Keratinocyte (primary cell): Measurements from ENCODE around the gene MBP. TPM values are rescaled to one million over a fixed set of nuclear protein-coding genes. Genes with fewer than 3 reads are reported as not detected.

Experiments
- DNase-seq: peaks from one replicate; pipeline ENCODE4 v3.0.0-alpha.2; 2011; ENCODE audit warnings: low read depth, missing footprints, low spot score
- FAIRE-seq: peaks from 2 replicates; lab custom pipeline; 2011; peaks lifted over from hg19 to GRCh38; lab: Jason Lieb, UNC
- H2AFZ ChIP-seq: 2 replicates; pipeline ENCODE4 v1.6.0; 2012; ENCODE audit warnings: low read length, control low read depth, inconsistent platforms; ENCODE audit not compliant: control insufficient read depth
- H3K27ac ChIP-seq: 2 replicates; pipeline ENCODE4 v1.5.1; 2011; ENCODE audit warnings: low read length; ENCODE audit not compliant: control insufficient read depth, insufficient read depth
- H3K27me3 ChIP-seq: 3 replicates; pipeline ENCODE4 v1.6.0; 2011; ENCODE audit warnings: low read length; ENCODE audit not compliant: control insufficient read depth, insufficient read depth; ENCODE audit errors: extremely low read depth
- H3K36me3 ChIP-seq, 2 experiments: 2 replicates in 1 of 2; 3 replicates in 1 of 2; pipeline ENCODE4 v1.5.1; 2011; ENCODE audit warnings: low read length in 2 of 2, mild to moderate bottlenecking in 1 of 2; ENCODE audit not compliant: control insufficient read depth in 2 of 2, insufficient read depth in 2 of 2; ENCODE audit errors: extremely low read depth in 1 of 2
- H3K4me1 ChIP-seq: 3 replicates; pipeline ENCODE4 v1.5.1; 2011; ENCODE audit warnings: low read length; ENCODE audit not compliant: control insufficient read depth, insufficient read depth; ENCODE audit errors: extremely low read depth
- H3K4me2 ChIP-seq: 3 replicates; pipeline ENCODE4 v1.6.0; 2011; ENCODE audit warnings: low read depth, low read length; ENCODE audit not compliant: control insufficient read depth, insufficient read depth; ENCODE audit errors: extremely low read depth
- H3K4me3 ChIP-seq, 3 experiments: fragments of 200-600 bp in 1 of 3; sonication (generic) in 1 of 3; 2 replicates in 2 of 3; 3 replicates in 1 of 3; pipeline ENCODE4 v1.5.1; 2011 to 2016; ENCODE audit warnings: low read length in 3 of 3, mild to moderate bottlenecking in 3 of 3, control low read depth in 2 of 3, inconsistent platforms in 1 of 3, low read depth in 1 of 3, mixed read lengths in 1 of 3, mixed run types in 1 of 3, moderate library complexity in 1 of 3; ENCODE audit not compliant: control insufficient read depth in 2 of 3, insufficient read depth in 2 of 3; ENCODE audit errors: extremely low read depth in 1 of 3
- H3K79me2 ChIP-seq: 2 replicates; pipeline ENCODE4 v1.6.0; 2012; ENCODE audit warnings: low read length; ENCODE audit not compliant: control insufficient read depth, insufficient read depth
- H3K9ac ChIP-seq: 3 replicates; pipeline ENCODE4 v1.6.0; 2011; ENCODE audit warnings: low read length; ENCODE audit not compliant: control insufficient read depth, insufficient read depth; ENCODE audit errors: extremely low read depth
- H3K9me1 ChIP-seq: 3 replicates; pipeline ENCODE4 v1.6.0; 2011; ENCODE audit warnings: low read length; ENCODE audit not compliant: control insufficient read depth, insufficient read depth; ENCODE audit errors: extremely low read depth
- H3K9me3 ChIP-seq: 2 replicates; pipeline ENCODE4 v1.5.1; 2012; ENCODE audit warnings: low read depth, low read length; ENCODE audit not compliant: control insufficient read depth
- H4K20me1 ChIP-seq: 3 replicates; pipeline ENCODE4 v1.6.0; 2011; ENCODE audit warnings: low read length; ENCODE audit not compliant: control insufficient read depth, insufficient read depth; ENCODE audit errors: extremely low read depth
- EZH2 ChIP-seq: IDR thresholded peaks from one replicate; pipeline ENCODE4 v1.6.1; 2012; ENCODE audit warnings: inconsistent platforms, mild to moderate bottlenecking, low read length, moderate library complexity
- dilution Hi-C: fragments of 300-500 bp; cut with MboI; formaldehyde crosslinking; loops from one replicate; pipeline ENCODE4 v1.7.0; 2020; ENCODE audit warnings: low sequenced_read_pairs; ENCODE audit not compliant: extremely low pct_ligation_motif_present
- polyA plus RNA-seq, 5 experiments: library from polyadenylated mRNA; depleted of rRNA in 3 of 5; stranded (reverse) in 3 of 5; stranded (forward) in 1 of 5; unstranded in 1 of 5; fragments of >200 nt; gene quantifications; 1 replicate in 1 of 5; 2 replicates in 3 of 5; 3 replicates in 1 of 5; pipeline versions ENCODE4 v1.2.1 to v1.2.3, GENCODE V29; 2011 to 2012; ENCODE audit warnings: missing spikeins in 2 of 5, low read depth in 1 of 5, low replicate concordance in 1 of 5
- TF ChIP-seq, protein P1 (sequence below), 3 experiments: IDR thresholded peaks in 1 of 3; conservative IDR thresholded peaks in 1 of 3; optimal IDR thresholded peaks in 1 of 3; 2 replicates in 2 of 3; 3 replicates in 1 of 3; pipeline versions ENCODE3 to v1.5.1; 2011; ENCODE audit warnings: low read length in 3 of 3, mild to moderate bottlenecking in 3 of 3, moderate library complexity in 2 of 3, control low read depth in 1 of 3, inconsistent platforms in 1 of 3; ENCODE audit not compliant: insufficient read depth in 2 of 3; ENCODE audit errors: extremely low read depth in 1 of 3

Gene MBP
- polyA plus RNA-seq, 1 donor (not counting 4 experiments of a cell fraction or from before 2014, with no cell fraction given), result 38.7 TPM

- Histone ChIP-seq H3K27me3 (no peaks in the 10 kb centered on the region), H3K9me3 (no peaks in the 10 kb centered on the region), H3K4me3 (no peak overlapping the region), H3K27ac (no peak overlapping the region), H3K9ac (no peak overlapping the region), H3K36me3 (no peaks in the 10 kb centered on the region), H3K4me2 (no peak overlapping the region), H3K4me1 (peaks cover 6% of the 10 kb centered on the region), H2AFZ (no peak overlapping the region), H3K79me2 (no peaks in the 10 kb centered on the region), H4K20me1 (no peaks in the 10 kb centered on the region), H3K9me1 (no peaks in the 10 kb centered on the region)
- TF ChIP-seq EZH2, result no peak
- TF ChIP-seq, protein P1, sequence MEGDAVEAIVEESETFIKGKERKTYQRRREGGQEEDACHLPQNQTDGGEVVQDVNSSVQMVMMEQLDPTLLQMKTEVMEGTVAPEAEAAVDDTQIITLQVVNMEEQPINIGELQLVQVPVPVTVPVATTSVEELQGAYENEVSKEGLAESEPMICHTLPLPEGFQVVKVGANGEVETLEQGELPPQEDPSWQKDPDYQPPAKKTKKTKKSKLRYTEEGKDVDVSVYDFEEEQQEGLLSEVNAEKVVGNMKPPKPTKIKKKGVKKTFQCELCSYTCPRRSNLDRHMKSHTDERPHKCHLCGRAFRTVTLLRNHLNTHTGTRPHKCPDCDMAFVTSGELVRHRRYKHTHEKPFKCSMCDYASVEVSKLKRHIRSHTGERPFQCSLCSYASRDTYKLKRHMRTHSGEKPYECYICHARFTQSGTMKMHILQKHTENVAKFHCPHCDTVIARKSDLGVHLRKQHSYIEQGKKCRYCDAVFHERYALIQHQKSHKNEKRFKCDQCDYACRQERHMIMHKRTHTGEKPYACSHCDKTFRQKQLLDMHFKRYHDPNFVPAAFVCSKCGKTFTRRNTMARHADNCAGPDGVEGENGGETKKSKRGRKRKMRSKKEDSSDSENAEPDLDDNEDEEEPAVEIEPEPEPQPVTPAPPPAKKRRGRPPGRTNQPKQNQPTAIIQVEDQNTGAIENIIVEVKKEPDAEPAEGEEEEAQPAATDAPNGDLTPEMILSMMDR (optimal IDR thresholded peaks at IDR 0.05 in 1 of 3, IDR thresholded peaks at IDR 0.05 in 1 of 3, conservative IDR thresholded peaks at IDR 0.05 in 1 of 3; ENCODE audit: extremely low read depth in 1 of 3, insufficient read depth in 2 of 3, low read length in 3 of 3), result no peak
- dilution Hi-C loops, result no loop called here
- FAIRE-seq (no peak), DNase-seq (no peak)
Observed at GRCh38 chr18:77137851-77138250, 5.3 kb upstream of the MBP start.

DNA sequence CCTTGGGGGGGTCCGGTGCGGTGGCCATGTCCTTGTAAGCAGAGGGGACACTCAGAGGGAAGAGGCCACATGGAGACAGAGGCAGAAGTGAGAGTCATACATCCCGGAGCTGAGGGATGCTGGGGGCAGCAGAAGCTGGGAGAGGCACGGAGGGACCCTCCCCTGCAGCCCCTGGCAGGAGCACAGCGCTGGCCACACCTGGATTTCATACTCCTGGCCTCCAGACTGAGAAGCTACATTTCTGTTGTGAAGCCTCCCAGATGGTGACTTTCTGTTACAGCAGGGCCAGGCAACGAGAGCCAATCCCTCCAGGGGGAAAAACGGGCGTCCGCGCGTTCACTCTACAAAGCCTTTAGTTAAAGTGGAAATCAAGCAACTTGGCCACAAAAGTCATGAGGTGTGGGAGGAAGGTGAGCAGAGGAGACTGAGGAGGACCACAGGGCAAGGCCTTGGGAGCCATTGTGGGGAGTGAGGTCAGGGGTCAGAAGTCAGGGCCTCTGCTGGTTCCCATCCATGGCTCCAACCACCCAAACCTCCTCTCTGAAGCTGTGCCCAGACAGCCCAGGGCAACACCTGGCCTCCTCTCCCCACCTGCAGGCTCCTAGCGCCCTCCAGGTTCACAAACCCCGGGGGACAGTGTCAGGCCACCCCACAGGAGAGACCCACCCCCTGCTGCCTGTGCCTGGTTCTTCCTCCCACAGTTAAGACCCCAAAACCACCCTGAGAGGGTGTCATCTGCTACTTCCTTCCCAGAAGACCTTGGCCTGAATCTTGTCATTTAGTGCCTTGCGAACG is 4.5 kb upstream of the MBP start:
- no peak for FAIRE-seq

More for the DNA sequence above, 4.5 kb upstream of the MBP start:
- no peaks in the 10 kb centered on the region for H3K27me3 ChIP-seq
- no peak overlapping the region for H2AFZ ChIP-seq
- no peak overlapping the region for H3K4me2 ChIP-seq
- H3K79me2 ChIP-seq, result no peaks in the 10 kb centered on the region
- no peak for DNase-seq
- dilution Hi-C loops, result no loop called here
- H3K27ac ChIP-seq, result no peak overlapping the region
- peaks cover 6% of the 10 kb centered on the region for H3K4me1 ChIP-seq
- TF ChIP-seq, protein P1 (optimal IDR thresholded peaks at IDR 0.05 in 1 of 3, IDR thresholded peaks at IDR 0.05 in 1 of 3, conservative IDR thresholded peaks at IDR 0.05 in 1 of 3; ENCODE audit: extremely low read depth in 1 of 3, insufficient read depth in 2 of 3, low read length in 3 of 3), result no peak
- no peak for TF ChIP-seq EZH2
- H4K20me1 ChIP-seq, result no peaks in the 10 kb centered on the region
- no peaks in the 10 kb centered on the region for H3K9me1 ChIP-seq
- no peaks in the 10 kb centered on the region for H3K36me3 ChIP-seq
- H3K9me3 ChIP-seq, result no peaks in the 10 kb centered on the region
- H3K9ac ChIP-seq, result no peak overlapping the region
- no peak overlapping the region for H3K4me3 ChIP-seq
